GM10248 (cell line): Measurements from ENCODE around the gene SCAF8.
"Not testable (repeated sequence)": the region's sequence is repeated elsewhere in the genome, so short reads cannot be mapped to it uniquely, and the experiment has no call there.

Source experiments
- CTCF ChIA-PET: fragments of 300-600 bp; sonication (Branson Sonifier 250); formaldehyde crosslinking; extraction: SDS; loops from one replicate; lab custom pipeline; 2021; ENCODE audit warnings: antibody characterized with exemption; lab: Yijun Ruan, JAX
- POLR2A ChIA-PET: fragments of 350-650 bp; sonication (Branson Sonifier 250); formaldehyde crosslinking; extraction: SDS; loops from one replicate; lab custom pipeline; 2020; ENCODE audit warnings: antibody characterized with exemption; lab: Yijun Ruan, JAX
- DNase-seq: peaks from one replicate; pipeline ENCODE4 v3.0.0; 2012; ENCODE audit errors: extremely low spot score
- CTCF ChIP-seq: IDR thresholded peaks from 2 replicates; pipeline ENCODE4 v1.5.1; 2012; ENCODE audit warnings: mild to moderate bottlenecking, low read depth; ENCODE audit errors: extremely low read depth, missing control alignments, control extremely low read depth

SCAF8 gene

GRCh38 chr6:154806804-154807203 is 73.6 kb downstream of the SCAF8 start:
- no peak for TF ChIP-seq CTCF
- CTCF ChIA-PET, result interaction anchor here (1.1 to 10.2 kb wide), 6 partner anchors 8 to 137 kb away, joined by 3 to 175 read pairs (median 3); no protein-coding TSS in a partner anchor
- no peak for DNase-seq
- POLR2A ChIA-PET, result no interaction called here

GRCh38 chr6:154811663-154812062 is 78.4 kb downstream of the SCAF8 start:
- DNase-seq, POLR2A ChIA-PET: not testable (repeated sequence)
- CTCF ChIA-PET, result interaction anchor here (1.0 to 4.0 kb wide), 2 partner anchors 23 to 136 kb away, joined by 3 to 18 read pairs; no protein-coding TSS in a partner anchor

- DNase-seq, result no peak
- POLR2A ChIA-PET, result no interaction called here
- no peak for TF ChIP-seq CTCF
- CTCF ChIA-PET, result interaction anchor here (1.0 to 4.0 kb wide), 6 partner anchors 9 to 138 kb away, joined by 3 to 18 read pairs (median 7); no protein-coding TSS in a partner anchor
Measured at GRCh38 chr6:154814063-154814462, 80.8 kb downstream of the SCAF8 start.

- POLR2A ChIA-PET, result no interaction called here
- CTCF ChIA-PET, result interaction anchor here (1.2 to 2.8 kb wide), 2 partner anchors 11 to 52 kb away, joined by 3 to 11 read pairs; no protein-coding TSS in a partner anchor
- DNase-seq, result no peak
- TF ChIP-seq CTCF, result no peak
Measured at GRCh38 chr6:154815938-154816820, 83.0 kb downstream of the SCAF8 start.

- POLR2A ChIA-PET, result no interaction called here
- no peak for DNase-seq
- no peak for TF ChIP-seq CTCF
- CTCF ChIA-PET, result interaction anchor here (1.6 kb wide), 1 partner anchor 145 kb away, joined by 3 read pairs; no protein-coding TSS in a partner anchor
Measured at GRCh38 chr6:154821099-154821498, 87.9 kb downstream of the SCAF8 start.

GRCh38 chr6:154821638-154822037 is 88.4 kb downstream of the SCAF8 start:
- TF ChIP-seq CTCF, result no peak
- ChIA-PET CTCF (interaction anchor here (1.1 to 1.6 kb wide), 2 partner anchors 107 to 146 kb away, joined by 3 read pairs; no protein-coding TSS in a partner anchor), POLR2A (no interaction called here)
- DNase-seq, result no peak
